Prostate gland (tissue), 2 donors: ENCODE measurements around the gene PAPPA2. TPM values are rescaled to one million over a fixed set of nuclear protein-coding genes. Genes with fewer than 3 reads are reported as not detected.

Experiments
- DNase-seq: peaks from one replicate; pipeline ENCODE4 v3.0.0-alpha.2; 2019; ENCODE audit warnings: low spot score
- H3K27ac ChIP-seq, 2 donors: fragments of 200-600 bp; sonication (generic); 2 replicates each; pipeline ENCODE4 v1.5.1; 2017 to 2019
- H3K27me3 ChIP-seq: fragments of 200-600 bp; sonication (generic); replicated peaks from 2 replicates; pipeline ENCODE4 v1.5.1; 2019; ENCODE audit not compliant: insufficient read depth
- H3K36me3 ChIP-seq, 2 donors: fragments of 200-600 bp; sonication (generic); 1 replicate in 1 of 2; 2 replicates in 1 of 2; pipeline versions ENCODE4 v1.5.1 to v1.8.1; 2017 to 2019
- H3K4me1 ChIP-seq: fragments of 200-600 bp; sonication (generic); replicated peaks from 2 replicates; pipeline ENCODE4 v1.5.1; 2019
- H3K4me3 ChIP-seq, 2 donors: fragments of 200-600 bp; sonication (generic); 2 replicates each; pipeline ENCODE4 v1.5.1; 2017 to 2019
- H3K9me3 ChIP-seq: fragments of 200-600 bp; sonication (generic); 2 replicates; pipeline ENCODE4 v1.5.1; 2017
- CTCF ChIP-seq, 4 experiments: fragments of 200-600 bp in 2 of 4; fragments of 450-650 bp in 2 of 4; sonication (generic) in 2 of 4; IDR thresholded peaks; 1 replicate in 3 of 4; 2 replicates in 1 of 4; pipeline ENCODE4 v1.5.1; 2016 to 2019; ENCODE audit warnings: antibody characterized with exemption in 4 of 4, mild to moderate bottlenecking in 2 of 4, moderate library complexity in 2 of 4
- POLR2A ChIP-seq: fragments of 450-650 bp; IDR thresholded peaks from one replicate; pipeline ENCODE4 v1.6.1; 2016; ENCODE audit warnings: antibody characterized with exemption, mild to moderate bottlenecking
- POLR2AphosphoS5 ChIP-seq: sonication (generic); formaldehyde crosslinking; IDR thresholded peaks from one replicate; pipeline ENCODE4 v1.6.1; 2017; ENCODE audit warnings: antibody characterized with exemption
- WGBS: methylation state at CpG from one replicate; pipeline ENCODE4 v1.1.5; 2018; 5-methylcytosine and 5-hydroxymethylcytosine counted together
- intact Hi-C: fragments of 100-400 bp; cut with DNase I; formaldehyde crosslinking; loops from one replicate; pipeline ENCODE4 v1.14.2; 2022
- total RNA-seq, 2 donors: library from RNA; depleted of rRNA; stranded (reverse); fragments of >200 nt; gene quantifications; one replicate each; pipeline ENCODE4 v1.1.0, GENCODE V29; 2016

Gene PAPPA2
- total RNA-seq, 2 donors from 2014 or later = 0.36 to 1.9 TPM

DNA sequence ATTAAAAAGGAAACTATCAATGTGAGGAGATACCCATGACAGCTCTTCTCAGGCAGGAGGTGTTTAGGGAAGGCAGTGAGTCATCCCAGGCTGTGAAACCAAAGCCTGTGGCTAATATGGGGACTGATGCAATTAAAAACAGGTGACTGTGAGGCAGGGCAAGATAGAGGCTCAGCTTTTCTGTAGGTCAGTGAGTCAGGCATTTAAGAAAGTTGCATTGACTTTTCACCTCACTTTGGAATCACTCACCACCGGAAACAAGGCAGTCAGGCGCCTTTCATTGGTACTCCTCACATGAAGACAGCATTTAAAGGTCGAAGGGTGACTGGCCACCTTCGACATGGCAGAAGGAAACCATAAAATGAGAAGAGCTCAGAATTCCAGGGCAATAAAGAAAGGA, 54.5 kb downstream of the PAPPA2 start:
- Histone ChIP-seq H3K9me3 (no peaks in the 10 kb centered on the region), H3K27ac (no peak overlapping the region), H3K27me3 (no peaks in the 10 kb centered on the region), H3K4me3 (no peak overlapping the region), H3K4me1 (no peaks in the 10 kb centered on the region), H3K36me3 (no peaks in the 10 kb centered on the region)
- WGBS = 72% methylated on average over 4 of the region's 4 CpGs
- intact Hi-C loops = no loop called here
- DNase-seq = no peak
- no peak for TF ChIP-seq POLR2A
- TF ChIP-seq CTCF (IDR thresholded peaks at IDR 0.05) = no peak
- no peak for TF ChIP-seq POLR2AphosphoS5

- Histone ChIP-seq H3K36me3 (no peaks in the 10 kb centered on the region), H3K27me3 (no peaks in the 10 kb centered on the region), H3K4me3 (no peak overlapping the region), H3K9me3 (no peaks in the 10 kb centered on the region), H3K4me1 (no peaks in the 10 kb centered on the region), H3K27ac (no peak overlapping the region)
- 94% methylated on average over 1 of the region's 1 CpG for WGBS
- intact Hi-C loops = no loop called here
- no peak for DNase-seq
- no peak for TF ChIP-seq CTCF (IDR thresholded peaks at IDR 0.05)
- TF ChIP-seq POLR2A = no peak
- no peak for TF ChIP-seq POLR2AphosphoS5
Measured at GRCh38 chr1:176521211-176521610, 58.2 kb downstream of the PAPPA2 start.

DNA sequence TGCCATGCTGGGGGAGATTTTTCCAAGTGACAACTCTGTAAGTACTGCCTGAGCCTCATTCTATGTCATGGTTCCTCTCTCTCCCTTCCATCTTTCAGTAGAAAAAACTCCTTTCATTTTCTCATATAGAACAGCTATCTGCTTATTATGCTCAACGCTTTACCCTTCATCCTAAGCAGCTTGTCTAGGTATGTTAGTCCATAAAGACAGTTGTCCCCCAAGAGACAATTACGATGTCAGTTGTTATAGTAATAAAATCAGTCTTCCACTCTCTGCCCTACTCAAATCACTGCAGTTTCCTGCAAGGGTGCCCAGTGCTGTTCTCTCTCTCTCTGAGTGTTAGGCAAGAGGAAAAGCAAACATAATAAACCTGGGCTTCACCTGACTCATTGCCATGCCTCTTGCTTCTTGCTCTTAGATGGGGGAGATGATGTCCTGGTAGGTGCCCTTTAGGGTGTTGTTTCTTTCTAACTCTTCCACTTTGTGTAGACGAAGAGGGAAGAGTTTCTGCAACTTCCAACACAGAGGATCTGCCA, 59.4 kb downstream of the PAPPA2 start:
- no peak overlapping the region for H3K4me3 ChIP-seq
- no peaks in the 10 kb centered on the region for H3K4me1 ChIP-seq
- DNase-seq = peak; percentile 10
- no peaks in the 10 kb centered on the region for H3K9me3 ChIP-seq
- TF ChIP-seq CTCF (IDR thresholded peaks at IDR 0.05) (no peak), POLR2A (no peak), POLR2AphosphoS5 (peak; percentile 50)
- H3K27me3 ChIP-seq = no peaks in the 10 kb centered on the region
- H3K36me3 ChIP-seq = no peaks in the 10 kb centered on the region
- intact Hi-C loops = no loop called here
- 34% methylated on average over 3 of the region's 3 CpGs for WGBS
- H3K27ac ChIP-seq = no peak overlapping the region

- H3K4me3 ChIP-seq = no peak overlapping the region
- no peaks in the 10 kb centered on the region for H3K27me3 ChIP-seq
- TF ChIP-seq POLR2AphosphoS5 (no peak), CTCF (IDR thresholded peaks at IDR 0.05) (no peak), POLR2A (no peak)
- H3K27ac ChIP-seq = no peak overlapping the region
- intact Hi-C loops = no loop called here
- no peak for DNase-seq
- H3K9me3 ChIP-seq = no peaks in the 10 kb centered on the region
- no peaks in the 10 kb centered on the region for H3K4me1 ChIP-seq
- 70% methylated on average over 7 of the region's 7 CpGs for WGBS
- no peaks in the 10 kb centered on the region for H3K36me3 ChIP-seq
Measured at GRCh38 chr1:176529395-176530090, 66.6 kb downstream of the PAPPA2 start.

DNA sequence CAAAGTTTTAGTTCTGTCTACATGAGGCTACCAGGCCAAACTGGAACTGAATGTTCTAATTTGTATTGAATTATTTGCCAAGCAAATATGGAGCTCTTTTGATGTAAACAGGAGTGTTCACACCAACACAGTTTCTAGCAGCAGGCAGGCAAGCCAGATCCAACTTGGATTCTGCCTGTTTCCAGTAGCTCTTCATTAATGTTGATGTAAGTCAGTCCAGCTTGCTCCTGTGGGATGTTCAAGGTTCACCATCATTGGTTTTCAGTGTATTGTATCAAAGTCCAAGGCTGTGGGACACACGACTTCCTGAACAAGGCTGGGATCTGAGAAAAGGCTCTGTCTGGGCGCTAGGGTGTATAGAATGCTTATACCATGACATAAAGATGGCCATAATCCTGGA, 68.1 kb downstream of the PAPPA2 start:
- intact Hi-C loops = no loop called here
- Histone ChIP-seq H3K4me1 (no peaks in the 10 kb centered on the region), H3K27me3 (peaks cover 2% of the 10 kb centered on the region), H3K4me3 (no peak overlapping the region), H3K36me3 (no peaks in the 10 kb centered on the region), H3K27ac (no peak overlapping the region), H3K9me3 (no peaks in the 10 kb centered on the region)
- DNase-seq = peak; percentile 19
- TF ChIP-seq POLR2AphosphoS5 = peak; percentile 77
- no peak for TF ChIP-seq POLR2A
- WGBS = 88% methylated on average over 2 of the region's 2 CpGs
